MG63 (cell line): Measurements from ENCODE around the gene ZNF701. TPM values are rescaled to one million over a fixed set of nuclear protein-coding genes. Genes with fewer than 3 reads are reported as not detected.
A peak's percentile ranks its signal among the peaks of the same experiment; 100 is the strongest.
"Not testable (repeated sequence)": the region's sequence is repeated elsewhere in the genome, so short reads cannot be mapped to it uniquely, and the experiment has no call there.

Source experiments
- DNase-seq: peaks from one replicate; pipeline ENCODE4 v3.0.0-alpha.2; 2020
- H3K27me3 ChIP-seq: fragments of 250-450 bp; sonication (Bioruptor Pico); 2 replicates; pipeline ENCODE4 v1.5.1; 2020; ENCODE audit warnings: mild to moderate bottlenecking, moderate library complexity
- H3K36me3 ChIP-seq: fragments of 250-450 bp; sonication (Bioruptor Pico); 2 replicates; pipeline ENCODE4 v1.5.1; 2020; ENCODE audit warnings: mild to moderate bottlenecking, moderate library complexity
- H3K4me3 ChIP-seq: fragments of 250-450 bp; sonication (Bioruptor Pico); 2 replicates; pipeline ENCODE4 v1.5.1; 2020; ENCODE audit warnings: mild to moderate bottlenecking, moderate library complexity
- H3K9me3 ChIP-seq: fragments of 250-450 bp; sonication (Bioruptor Pico); 2 replicates; pipeline ENCODE4 v1.5.1; 2020; ENCODE audit warnings: mild to moderate bottlenecking, moderate library complexity
- total RNA-seq: library from RNA; depleted of rRNA; stranded (reverse); fragments of >200 nt; shearing (Covaris generic); gene quantifications from 2 replicates; pipeline ENCODE4 v1.2.3, GENCODE V29; 2014; ENCODE audit warnings: low replicate concordance; rRNA removed

ZNF701 gene
- total RNA-seq, 1 experiment from 2014 or later, result 6.4 TPM

DNA sequence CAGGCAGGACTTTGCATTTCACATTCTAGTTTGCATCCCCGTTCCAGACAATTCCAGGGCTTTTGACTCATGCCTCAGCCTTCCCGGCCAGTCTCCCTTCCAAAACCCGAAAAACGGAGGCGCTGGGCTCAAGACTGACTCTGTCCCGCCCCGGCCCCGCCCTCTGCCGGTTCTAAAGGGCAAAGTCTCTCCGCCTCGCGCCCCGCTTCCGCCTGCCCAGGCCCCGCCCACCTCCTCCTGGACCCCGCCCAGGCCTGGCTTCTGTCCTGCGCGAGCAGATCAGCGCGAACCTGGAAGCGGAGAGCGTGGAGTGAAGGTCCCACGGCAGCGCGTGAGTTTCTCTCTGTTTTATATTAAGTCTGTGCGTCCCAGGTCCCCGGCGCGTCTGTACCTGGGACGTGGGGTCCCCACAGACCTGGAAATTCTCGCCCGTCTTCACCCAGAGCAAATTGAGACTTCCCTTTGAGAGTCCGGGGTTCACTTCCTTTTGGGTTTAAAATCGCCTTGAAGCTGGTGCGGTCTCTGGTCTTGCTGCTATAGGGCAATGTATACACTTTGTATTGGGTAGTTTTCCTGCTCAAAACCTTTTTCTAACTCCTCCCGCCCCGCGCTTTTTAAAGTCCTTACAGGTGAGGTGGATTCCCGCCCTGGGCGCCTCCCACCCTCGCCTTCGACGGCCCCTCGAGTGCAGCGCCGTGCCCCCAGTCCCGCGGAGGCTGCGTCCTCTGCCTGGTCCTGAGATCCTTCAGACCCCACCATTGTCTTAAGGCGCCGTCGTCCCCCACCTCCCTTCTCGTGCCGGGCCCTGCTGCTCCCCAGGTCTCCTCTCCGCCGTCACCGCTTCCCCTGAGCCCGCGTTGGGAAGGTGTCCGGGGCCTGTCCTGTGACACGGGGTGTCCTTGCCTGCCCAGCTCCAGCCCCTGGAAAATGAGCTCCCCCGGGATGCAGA lies 31.2 kb downstream of the ZNF701 start:
- Histone ChIP-seq H3K36me3 (peaks cover 8% of the 10 kb centered on the region), H3K27me3 (no peaks in the 10 kb centered on the region), H3K4me3 (peak overlapping the region; percentile 67), H3K9me3 (peaks cover 2% of the 10 kb centered on the region; the same call in 1 of the 2 replicates)
- DNase-seq, result peak; percentile 97

GRCh38 chr19:52601974-52602366 lies 31.9 kb downstream of the ZNF701 start:
- H3K36me3 ChIP-seq, H3K27me3 ChIP-seq, DNase-seq, H3K9me3 ChIP-seq: not testable (repeated sequence)
- H3K4me3 ChIP-seq, result peak overlapping the region; percentile 67; the same call in 1 of the 2 replicates

GRCh38 chr19:52602941-52603340 lies 32.9 kb downstream of the ZNF701 start:
- Histone ChIP-seq H3K9me3 (no peaks in the 10 kb centered on the region; the same call in 1 of the 2 replicates), H3K27me3 (no peaks in the 10 kb centered on the region), H3K4me3 (no peak overlapping the region), H3K36me3 (peaks cover 6% of the 10 kb centered on the region)
- DNase-seq, result no peak

DNA sequence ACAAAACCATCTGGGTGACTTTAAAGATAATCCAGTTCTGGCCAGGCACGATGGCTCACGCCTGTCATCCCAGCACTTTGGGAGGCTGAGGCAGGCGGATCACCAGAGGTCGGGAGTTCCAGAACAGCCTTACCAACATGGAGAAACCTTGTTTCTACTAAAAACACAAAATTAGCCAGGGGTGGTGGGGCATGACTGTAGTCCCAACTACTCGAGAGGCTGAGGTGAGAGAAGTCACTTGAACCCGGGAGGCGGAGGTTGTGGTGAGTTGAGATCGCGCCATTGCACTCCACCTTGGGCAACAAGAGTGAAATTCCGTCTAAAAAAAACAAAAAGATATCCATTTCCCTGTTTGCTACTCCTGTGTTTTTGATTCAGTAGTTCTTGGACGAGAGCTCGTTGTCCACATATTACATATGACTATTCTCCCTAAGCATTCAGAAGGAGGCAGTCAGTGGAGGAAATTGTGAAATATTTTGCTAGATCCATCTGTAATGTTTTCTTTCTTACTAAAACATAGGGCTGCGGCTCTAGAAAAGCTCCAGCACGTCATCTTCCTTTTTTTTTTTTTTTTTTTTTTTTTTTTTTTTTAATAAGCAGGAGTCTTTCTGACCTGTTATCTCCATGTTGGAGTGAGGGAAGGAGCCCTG lies 33.6 kb downstream of the ZNF701 start:
- no peaks in the 10 kb centered on the region for H3K27me3 ChIP-seq
- peaks cover 3% of the 10 kb centered on the region; the same call in 1 of the 2 replicates for H3K9me3 ChIP-seq
- H3K4me3 ChIP-seq, result no peak overlapping the region
- peaks cover 7% of the 10 kb centered on the region for H3K36me3 ChIP-seq
- DNase-seq, result no peak

- peaks cover 41% of the 10 kb centered on the region for H3K9me3 ChIP-seq
- DNase-seq, result no peak
- peaks cover 75% of the 10 kb centered on the region for H3K36me3 ChIP-seq
- H3K4me3 ChIP-seq, result no peak overlapping the region
- no peaks in the 10 kb centered on the region for H3K27me3 ChIP-seq
Measured at GRCh38 chr19:52613299-52613906, 43.3 kb downstream of the ZNF701 start.

DNA sequence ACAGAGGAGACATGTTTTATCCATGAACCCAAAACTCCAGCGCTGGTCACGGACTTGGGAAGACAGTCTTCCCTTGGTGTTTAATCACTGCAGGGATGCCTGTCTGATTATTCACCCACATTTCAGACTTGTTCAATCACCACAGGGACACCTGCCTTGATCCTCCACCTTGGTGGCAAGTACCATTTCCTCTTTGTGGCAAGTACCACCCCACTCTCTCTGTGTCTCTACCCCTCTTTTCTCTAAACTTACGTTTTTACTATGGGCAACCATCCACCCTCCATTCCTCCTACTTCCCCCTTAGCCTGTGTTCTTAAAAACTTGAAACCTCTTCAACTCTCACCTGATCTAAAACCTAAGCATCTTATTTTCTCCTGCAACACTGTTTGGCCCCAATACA lies 51.3 kb downstream of the ZNF701 start:
- Histone ChIP-seq H3K4me3 (no peak overlapping the region), H3K9me3 (peaks cover 11% of the 10 kb centered on the region), H3K27me3 (no peaks in the 10 kb centered on the region), H3K36me3 (peaks cover 30% of the 10 kb centered on the region)
- DNase-seq, result no peak

GRCh38 chr19:52622261-52622660 lies 52.2 kb downstream of the ZNF701 start:
- H3K36me3 ChIP-seq, result peaks cover 25% of the 10 kb centered on the region
- H3K9me3 ChIP-seq, result peaks cover 6% of the 10 kb centered on the region; the same call in 1 of the 2 replicates
- no peak overlapping the region for H3K4me3 ChIP-seq
- DNase-seq, result no peak
- no peaks in the 10 kb centered on the region for H3K27me3 ChIP-seq

DNA sequence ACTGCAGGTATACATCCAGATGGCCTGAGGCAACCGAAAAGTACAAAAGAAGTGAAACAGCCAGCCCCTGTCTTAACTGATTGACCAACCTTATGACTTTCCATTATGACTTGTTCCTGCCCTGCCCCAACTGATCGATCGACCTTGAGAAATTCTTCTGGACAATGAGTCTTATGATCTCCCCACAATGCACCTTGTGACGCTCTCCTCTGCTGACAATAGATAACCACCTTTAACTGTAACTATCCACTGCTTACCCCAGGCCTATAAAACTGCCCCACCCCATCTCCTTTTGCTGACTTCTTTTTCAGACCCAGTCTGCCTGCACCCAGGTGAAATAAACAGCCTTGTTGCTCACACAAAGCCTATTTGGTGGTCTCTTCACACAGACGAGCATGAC lies 56.8 kb downstream of the ZNF701 start:
- no peak for DNase-seq
- no peak overlapping the region for H3K4me3 ChIP-seq
- H3K36me3 ChIP-seq, result peaks cover 15% of the 10 kb centered on the region
- H3K9me3 ChIP-seq, result 0 out of 2 replicates have a peak, but pooled peaks cover 4% of the 10 kb centered on the region
- H3K27me3 ChIP-seq, result no peaks in the 10 kb centered on the region

- H3K4me3 ChIP-seq, H3K9me3 ChIP-seq, DNase-seq, H3K27me3 ChIP-seq: not testable (repeated sequence)
- H3K36me3 ChIP-seq, result peaks cover 15% of the 10 kb centered on the region
Measured at GRCh38 chr19:52627441-52627840, 57.4 kb downstream of the ZNF701 start.

DNA sequence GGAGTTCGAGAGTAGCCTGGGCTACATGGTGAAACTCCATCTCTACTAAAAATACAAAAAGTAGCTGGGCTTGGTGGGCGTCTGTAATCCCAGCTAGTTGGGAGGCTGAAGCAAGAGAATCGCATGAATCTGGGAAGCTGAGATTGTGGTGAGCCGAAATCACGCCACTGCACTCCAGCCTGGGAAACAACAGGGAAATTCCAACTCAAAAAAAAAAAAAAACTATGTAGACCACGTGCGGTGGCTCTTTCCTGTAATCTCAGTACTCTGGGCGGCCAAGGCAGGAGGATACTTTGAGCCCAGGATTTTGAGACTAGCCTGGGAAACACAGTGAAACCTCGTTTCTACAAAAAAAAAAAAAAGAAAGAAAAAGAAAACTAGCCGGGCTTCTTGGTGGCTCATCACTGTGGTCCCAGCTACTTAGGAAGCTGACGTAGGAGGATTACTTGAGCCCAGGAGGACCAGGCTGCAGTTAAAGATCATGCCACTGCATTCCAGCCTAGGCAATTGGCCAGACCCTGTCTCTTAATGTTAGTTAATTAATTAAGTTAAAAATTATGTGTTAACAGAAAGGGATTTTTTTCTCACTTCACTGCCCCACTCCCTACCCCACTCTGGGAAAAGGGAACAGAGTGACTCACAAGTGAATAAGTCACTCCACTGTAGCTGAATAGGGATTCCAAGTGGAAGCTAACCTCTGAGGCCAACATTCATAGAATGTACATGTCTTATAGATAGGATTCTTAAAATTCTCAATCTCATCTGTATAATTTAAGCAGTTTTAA lies 65.9 kb downstream of the ZNF701 start:
- no peak for DNase-seq
- Histone ChIP-seq H3K27me3 (no peaks in the 10 kb centered on the region), H3K36me3 (0 out of 2 replicates have a peak, but pooled peaks cover 4% of the 10 kb centered on the region), H3K9me3 (no peaks in the 10 kb centered on the region), H3K4me3 (no peak overlapping the region)

Other genes with a start within 250 kb of the ZNF701 start
- gene ZNF610, start 234.0 kb upstream of the ZNF701 start, total RNA-seq, result 0.15 and 2.4 TPM in 2 replicates
- gene ZNF880, start 200.4 kb upstream of the ZNF701 start, total RNA-seq, result 1.9 and 2.3 TPM in 2 replicates
- 1.9 and 2.8 TPM in 2 replicates for gene ZNF528, start 172.4 kb upstream of the ZNF701 start, total RNA-seq
- not detected in 2 replicates for gene ZNF534, start 141.1 kb upstream of the ZNF701 start, total RNA-seq
- 0.07 TPM in 1 of 2 replicates, not detected in the other for gene ZNF578, start 116.7 kb upstream of the ZNF701 start, total RNA-seq
- 6.2 and 31.2 TPM in 2 replicates for gene ZNF808, start 42.6 kb upstream of the ZNF701 start, total RNA-seq
- 18.5 and 29.2 TPM in 2 replicates for gene ZNF83, start 68.1 kb downstream of the ZNF701 start, total RNA-seq
- gene ZNF611, start 164.8 kb downstream of the ZNF701 start, total RNA-seq, result 5.3 and 5.5 TPM in 2 replicates
- 1.9 and 2.8 TPM in 2 replicates for gene ZNF600, start 216.5 kb downstream of the ZNF701 start, total RNA-seq